HuH-7 (cell line): Measurements from ENCODE around the gene NOS3.
A peak's percentile ranks its signal among the peaks of the same experiment; 100 is the strongest.
"Not testable (repeated sequence)": the region's sequence is repeated elsewhere in the genome, so short reads cannot be mapped to it uniquely, and the experiment has no call there.

ENCODE experiments used
- DNase-seq: peaks from one replicate; pipeline ENCODE4 v3.0.0; 2011; ENCODE audit warnings: low spot score

Gene NOS3

DNA sequence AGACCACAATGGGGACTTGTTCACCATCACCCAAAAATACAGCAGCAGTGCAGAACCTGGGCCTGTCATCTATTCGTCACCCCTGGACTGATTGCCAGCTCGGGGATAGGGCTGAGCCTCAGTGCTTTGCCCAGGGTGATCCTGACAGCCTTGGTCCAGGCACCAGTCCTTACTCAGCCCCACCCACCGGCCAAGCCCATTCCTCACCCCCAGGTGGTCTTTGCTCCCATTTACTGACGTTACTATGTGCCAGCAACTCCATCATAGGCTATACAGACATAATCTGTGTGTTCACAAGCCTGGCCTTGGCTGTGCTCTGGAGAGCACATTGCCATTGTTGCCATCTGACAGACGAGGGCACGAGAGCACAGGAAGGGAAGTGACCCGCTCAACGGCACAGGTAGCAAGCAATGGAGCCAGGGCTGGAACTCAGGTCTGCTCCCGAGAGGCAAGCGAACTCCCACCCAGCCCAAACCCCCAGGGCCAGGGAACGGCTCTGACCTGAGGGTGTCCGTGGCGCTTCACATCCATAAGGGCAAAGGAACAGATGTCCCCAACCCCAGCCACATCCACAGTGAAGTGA lies 26.6 kb downstream of the NOS3 start:
- DNase-seq = no peak

DNA sequence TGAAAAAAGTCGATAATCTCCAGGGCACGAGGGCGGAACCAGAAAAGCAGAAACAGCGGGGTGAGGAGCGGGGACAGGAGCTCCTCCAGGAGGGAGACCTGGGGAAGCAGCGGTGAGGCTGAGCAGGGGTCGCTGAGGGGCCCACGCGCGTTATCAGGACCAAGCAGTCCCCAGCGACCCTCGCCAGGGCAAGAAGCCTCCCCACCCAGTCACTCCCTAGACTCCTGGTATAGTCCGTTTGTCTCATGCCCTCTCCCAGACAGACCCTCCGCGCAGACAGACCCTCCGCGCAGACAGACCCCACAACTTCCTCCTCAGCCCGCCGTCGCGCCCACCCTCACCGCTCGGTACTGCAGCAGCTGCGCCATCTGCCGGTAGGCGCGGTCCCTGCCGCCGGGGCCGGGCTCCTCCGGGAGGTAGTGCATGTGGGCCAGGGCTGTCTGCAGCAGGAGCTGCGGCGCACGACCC lies 27.2 kb downstream of the NOS3 start:
- peak; percentile 93 for DNase-seq

DNA sequence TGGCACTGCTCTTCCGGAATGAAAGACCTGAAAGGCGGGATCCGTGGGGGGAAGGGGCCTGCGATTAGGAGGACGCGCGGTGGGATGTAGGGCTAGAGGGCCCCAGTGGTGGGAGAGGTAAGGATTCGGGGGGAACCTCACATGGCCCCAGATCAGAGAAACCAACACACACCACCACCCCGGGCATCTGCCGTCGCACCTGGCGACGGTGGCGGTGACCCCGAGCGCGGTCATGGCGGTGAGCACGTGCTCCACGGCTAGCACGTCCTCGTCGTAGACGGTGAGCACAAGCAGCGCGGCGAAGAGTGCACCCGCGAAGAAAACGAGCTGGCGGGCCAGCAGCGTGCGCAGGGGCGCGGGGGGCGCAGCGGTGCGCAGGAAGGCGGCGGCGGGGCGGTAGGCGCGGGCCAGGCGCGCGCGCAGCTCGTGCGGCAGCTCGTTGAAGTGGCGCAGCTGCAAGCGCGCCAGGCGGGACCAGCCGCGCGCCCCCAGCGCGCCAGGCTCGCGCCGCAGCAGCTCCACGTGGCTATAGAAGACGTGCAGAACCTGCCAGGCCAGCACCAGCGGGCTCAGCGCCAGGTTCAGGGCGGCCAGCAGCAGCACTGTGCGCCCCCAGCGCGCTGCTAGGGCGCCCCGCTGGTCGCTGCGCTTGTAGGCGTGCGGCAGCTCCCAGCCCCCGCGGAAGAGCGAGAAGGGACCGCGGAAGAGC lies 27.8 kb downstream of the NOS3 start:
- DNase-seq = no peak

DNA sequence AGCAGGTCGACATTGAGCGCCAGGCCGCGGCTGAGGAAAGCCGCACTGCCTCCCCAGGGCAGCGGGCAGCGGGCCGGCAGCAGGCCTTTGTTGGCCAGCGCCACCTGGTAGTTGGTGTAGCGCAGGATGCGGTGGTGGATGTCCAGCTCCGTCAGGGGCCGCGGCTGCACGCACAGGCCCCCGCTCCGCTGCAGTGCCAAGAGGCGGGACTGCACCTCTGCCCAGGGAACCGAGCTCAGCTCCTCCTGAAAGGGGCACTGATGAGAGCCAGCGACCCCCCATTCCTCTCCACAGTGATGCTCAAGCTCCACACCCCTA lies 28.3 kb downstream of the NOS3 start:
- no peak for DNase-seq

DNA sequence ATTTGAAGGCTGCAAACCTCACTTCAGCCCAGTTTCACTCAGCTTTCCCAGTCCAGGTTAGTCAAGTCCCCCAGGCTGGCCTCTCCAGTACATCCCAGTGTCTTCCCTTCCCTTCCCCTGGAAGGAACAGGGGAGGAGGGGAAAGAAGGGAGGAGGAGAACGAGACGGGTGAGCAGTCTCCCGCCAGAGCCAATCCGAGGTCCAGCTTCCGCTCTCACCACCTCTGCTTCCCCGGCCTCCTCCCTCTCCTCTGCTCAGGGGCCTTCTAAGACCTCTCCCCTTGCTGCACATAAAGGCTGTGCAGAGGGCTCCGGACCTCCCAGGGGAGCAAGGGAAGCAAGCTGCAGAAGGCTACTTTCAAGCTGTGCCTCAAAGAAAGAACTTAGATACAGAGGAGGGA lies 29.4 kb downstream of the NOS3 start:
- no peak for DNase-seq

DNA sequence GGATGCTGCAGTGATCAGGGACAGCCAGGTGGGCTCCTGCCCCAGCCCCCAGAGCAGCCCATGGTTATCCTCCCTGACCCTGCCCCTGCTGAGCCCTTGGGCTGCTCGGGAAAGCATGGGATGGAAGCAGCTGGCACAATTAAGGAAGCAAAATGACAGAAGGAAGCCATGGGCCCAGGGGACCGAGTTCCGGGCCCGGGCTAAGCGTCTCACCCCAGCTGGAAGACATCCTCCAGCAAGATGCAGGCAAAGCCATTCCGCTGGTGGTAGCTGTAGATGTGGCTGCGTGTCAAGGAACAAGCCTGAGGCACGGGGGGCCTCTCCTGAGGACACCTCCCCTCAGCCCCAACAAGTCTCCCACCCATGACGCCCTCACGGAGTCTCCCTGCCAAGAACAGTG lies 32.4 kb downstream of the NOS3 start:
- DNase-seq = no peak

DNA sequence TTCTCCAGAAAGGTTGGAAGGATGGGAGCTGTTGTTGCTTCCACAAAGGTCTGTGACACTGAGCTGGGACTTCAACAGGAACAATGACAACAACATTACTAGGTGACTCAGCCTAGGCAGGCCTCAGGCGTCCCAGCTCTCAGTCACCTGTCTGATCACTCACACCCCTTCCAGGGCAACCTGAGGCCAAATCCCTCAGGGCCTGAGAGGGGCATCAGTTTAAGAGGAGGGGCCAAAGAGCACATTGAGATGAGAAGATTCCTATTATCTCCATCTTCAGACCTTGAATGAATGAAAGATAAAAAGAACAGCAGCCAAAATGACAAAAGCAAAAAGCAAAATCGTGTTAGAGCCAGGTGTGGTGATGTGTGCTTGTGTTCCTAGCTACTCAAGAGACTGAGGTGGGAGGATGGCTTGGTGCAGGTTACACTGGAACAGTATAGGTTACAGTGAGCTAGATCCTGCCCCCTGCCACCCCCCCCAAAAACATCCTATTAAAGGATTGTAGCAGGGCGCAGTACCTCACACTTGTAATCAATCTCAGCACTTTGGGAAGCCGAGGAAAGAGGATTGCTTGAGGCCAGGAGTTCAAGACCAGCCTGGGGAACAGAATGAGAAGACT lies 33.7 kb downstream of the NOS3 start, which contains the start of gene ATG9B:
Gene ATG9B (minus strand): TSS at position 60 of the 622 bp plus-strand sequence. CDS start 71 bp downstream, outside the sequence.
- DNase-seq = no peak

DNA sequence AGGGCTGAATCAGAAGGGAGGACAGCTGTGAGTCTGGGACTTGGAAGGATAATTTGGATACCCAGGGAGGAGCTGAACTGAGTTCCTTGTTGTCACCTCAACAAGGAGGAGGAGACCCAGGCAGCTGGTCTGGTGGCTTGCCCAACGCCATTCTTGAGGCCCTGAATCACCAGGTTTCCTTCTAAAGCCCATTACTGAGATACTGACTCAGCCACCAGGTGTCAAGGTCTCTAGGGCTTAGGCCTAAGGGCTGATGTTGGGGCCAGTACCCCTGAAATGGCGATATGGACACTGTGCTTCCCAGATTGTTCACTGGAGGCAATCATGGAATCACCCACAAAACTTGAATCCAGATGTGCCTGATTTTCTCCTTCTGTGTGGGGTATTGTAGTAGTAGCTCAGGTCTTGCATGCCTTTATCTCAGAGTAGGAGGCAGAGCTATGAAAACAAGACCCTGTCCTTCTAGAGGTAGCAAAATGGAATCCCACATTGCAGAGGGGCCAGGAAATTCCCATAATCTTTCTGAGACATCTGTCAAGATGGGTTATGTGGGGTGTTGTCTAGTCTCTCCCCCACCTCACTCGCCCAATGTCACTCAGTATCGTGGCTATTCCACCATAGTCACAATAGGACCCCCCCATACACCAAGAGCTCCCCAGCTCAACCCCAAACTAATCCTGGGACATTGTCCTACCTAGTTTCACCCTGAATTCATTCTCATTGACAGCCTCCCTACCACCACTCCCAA lies 35.3 kb downstream of the NOS3 start:
- no peak for DNase-seq

DNA sequence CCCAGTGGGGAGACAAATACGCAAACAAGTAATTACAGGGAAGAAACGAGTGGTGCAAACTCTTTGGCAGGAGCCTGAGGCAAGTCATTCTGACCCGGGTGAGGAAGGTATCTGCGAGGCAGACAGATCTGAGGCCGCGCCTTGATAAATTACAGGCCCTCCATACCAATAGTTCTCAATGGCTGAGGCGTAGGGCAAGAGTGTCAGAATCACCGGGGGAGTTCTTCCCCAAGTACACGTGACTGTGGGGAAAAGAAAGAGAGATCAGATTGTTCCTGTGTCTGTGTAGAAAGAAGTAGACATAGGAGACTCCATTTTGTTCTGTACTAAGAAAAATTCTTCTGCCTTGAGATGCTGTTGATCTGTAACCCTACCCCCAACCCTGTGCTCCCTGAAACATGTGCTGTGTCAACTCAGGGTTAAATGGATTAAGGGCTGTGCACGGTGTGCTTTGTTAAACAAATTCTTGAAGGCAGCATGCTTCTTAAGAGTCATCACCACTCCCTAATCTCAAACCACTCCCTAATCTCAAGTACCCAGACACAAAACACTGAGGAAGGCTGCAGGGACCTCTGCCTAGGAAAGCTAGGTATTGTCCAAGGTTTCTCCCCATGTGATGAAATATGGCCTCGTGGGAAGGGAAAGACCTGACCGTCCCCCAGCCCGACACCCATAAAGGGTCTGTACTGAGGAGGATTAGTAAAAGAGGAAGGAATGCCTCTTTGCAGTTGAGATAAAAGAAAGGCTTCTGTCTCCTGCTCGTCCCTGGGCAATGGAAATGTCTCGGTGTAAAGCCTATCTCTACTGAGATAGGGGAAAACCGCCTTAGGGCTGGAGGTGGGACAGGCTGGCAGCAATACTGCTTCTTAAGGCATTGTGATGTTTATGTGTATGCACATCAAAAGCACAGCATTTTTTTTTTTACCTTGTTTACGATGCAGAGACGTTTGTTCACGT lies 36.2 kb downstream of the NOS3 start:
- not testable (repeated sequence) for DNase-seq

DNA sequence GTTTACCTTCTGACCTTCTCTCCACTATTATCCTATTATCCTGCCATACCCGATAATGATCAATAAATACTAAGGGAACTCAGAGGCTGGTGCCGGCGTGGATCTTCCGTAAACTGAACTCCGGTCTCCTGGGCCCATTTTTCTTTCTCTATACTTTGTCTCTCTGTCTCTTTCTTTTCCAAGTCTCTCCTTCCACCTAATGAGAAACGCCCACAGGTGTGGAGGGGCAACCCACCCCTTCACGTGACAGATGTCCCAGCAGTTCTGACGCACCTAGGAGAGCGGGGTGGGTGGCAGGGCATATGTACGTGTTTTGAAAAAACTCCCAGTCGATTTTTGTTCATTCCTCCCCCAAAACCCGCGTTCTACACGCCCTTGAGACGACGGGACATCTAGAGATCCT lies 36.9 kb downstream of the NOS3 start:
- not testable (repeated sequence) for DNase-seq

DNA sequence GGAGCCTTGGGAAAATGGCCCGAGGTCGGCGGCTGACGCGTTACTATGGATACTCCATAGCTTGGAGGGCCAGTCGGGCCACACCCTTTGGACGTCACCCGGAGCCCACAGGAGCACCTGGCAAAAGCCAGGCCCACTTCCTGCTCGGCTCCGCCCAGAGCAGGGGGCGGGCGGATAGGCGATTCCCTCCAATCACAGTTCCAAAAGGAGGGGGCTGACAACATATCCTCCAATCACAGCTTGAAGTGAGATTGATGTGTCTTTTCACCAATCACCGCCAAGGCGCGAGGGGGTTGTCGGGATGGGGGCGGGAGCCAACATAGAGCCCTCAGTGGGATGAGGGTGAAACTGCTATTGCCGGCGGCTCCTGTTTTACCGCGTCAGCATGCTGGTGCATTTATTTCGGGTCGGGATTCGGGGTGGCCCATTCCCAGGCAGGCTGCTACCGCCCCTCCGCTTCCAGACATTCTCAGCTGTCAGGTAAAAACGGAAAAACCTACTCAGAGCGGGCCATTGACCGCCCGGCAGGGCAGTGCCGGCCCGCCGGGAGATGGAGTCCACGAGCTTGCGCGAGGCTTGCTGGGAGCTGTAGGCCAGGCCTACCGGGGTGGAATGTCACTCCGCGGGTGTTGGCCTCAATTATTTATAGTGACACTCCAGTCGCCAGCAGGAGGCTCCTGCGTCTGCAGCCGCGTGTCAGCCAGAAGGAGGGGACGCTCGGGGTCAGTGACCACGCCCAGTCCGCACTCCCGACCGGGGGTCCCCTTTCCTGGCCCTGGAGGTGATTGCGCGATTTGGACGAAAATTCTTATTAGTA lies 37.5 kb downstream of the NOS3 start, which contains the start of gene ABCB8:
Gene ABCB8 (plus strand): TSS at position 320 of the 817 bp plus-strand sequence. CDS start 66 bp downstream, at position 386.
- peak; percentile 100 for DNase-seq

DNA sequence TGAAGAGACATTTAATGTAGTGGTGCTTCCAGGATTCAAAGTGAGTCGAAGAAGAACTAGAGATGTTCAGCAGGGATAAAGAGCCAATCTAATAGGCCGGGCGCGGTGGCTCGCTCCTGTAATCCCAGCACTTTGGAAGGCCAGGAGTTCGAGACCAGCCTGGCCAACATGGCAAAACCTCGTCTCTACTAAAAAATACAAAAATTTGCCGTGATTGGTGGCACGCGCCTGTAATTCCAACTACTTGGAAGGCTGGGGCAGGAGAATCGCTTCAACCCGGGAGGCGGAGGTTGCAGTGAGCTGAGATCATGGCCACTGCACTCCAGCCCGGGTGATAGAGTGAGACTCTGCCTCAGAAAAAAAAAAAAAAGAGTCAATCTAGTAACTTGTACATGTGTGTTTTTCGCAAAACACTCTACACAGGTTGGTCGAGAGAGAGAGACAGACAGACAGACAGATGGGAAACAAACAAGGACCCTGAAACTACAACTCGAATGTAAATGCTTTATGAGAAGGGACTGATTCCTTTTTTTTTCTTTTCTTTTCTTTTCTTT lies 38.2 kb downstream of the NOS3 start:
- no peak for DNase-seq

DNA sequence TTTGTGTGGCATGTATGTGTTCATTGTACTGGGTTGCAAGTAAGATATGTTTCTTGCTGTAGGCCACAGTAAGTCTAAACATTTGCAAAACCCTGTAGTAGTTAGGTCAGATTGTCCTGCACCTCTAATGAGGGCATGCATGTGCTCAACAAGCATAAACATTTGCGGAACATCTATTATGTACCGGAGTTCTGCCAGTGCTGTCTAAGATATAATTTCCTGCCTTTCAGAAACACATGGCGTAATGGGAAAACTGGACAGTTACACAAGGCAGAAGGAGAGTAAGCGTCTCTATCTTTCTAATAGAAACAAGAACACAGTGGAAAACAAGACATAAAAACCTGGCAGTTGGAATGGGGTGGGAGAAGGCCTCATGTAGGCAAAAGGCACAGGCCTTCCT lies 40.2 kb downstream of the NOS3 start:
- DNase-seq = no peak

DNA sequence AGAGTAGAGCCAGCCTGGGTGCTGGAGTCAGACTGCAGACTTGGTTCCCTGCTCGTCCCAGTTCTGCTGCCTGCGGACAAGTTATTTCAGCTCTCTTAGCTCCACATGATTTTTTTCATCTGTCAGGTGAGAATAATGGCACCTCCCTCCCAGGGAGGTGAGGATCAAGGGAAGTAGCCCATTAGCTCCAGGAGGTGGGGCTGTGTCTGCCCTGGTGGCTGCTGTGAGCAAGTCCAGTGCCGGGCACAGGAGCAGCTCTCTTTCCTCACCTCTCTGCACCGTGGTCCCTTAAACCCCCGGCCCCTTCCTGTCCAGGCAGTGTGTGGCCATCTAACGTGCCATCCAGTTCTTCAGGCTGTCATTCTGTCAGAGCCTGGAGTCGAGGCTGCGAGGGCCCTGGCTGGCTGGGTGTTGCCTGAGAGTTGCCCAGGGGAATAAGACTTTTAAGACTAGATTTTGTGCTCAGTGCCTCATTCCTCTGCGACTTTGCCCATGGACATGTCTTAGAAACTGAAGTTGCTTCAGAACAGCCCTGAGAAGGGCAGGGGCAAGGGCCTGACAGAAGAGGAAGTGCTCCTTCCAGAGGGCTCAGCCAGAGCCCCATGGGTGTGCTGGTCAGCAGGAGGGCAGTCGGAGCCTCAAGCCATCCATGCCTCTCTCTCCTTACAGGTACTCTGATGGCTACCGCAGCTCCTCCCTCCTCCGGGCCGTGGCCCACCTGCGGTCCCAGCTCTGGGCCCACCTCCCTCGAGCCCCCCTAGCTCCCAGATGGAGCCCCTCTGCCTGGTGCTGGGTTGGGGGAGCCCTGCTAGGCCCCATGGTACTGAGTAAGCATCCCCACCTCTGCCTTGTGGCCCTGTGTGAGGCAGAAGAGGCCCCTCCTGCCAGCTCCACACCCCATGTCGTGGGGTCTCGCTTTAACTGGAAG lies 42.4 kb downstream of the NOS3 start:
- no peak for DNase-seq

DNA sequence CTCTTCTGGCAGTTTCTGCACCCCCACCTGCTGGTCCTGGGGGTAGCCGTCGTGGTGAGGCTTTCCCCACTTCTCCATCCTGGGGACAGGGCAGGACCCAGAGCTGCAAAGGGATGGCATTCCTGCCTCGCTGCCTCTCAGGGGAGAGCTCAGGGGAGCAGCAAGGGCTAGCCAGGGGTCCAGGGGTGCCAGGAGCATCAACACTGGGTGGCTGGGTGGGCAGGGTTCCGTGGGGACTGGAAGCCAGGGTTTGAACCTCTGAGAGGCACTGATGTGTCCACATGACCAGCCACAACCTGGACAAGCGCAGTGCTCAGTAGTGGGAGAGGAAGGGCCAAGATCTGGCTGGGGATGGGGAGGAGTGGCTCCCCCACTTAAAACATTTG lies 43.0 kb downstream of the NOS3 start:
- no peak for DNase-seq

DNA sequence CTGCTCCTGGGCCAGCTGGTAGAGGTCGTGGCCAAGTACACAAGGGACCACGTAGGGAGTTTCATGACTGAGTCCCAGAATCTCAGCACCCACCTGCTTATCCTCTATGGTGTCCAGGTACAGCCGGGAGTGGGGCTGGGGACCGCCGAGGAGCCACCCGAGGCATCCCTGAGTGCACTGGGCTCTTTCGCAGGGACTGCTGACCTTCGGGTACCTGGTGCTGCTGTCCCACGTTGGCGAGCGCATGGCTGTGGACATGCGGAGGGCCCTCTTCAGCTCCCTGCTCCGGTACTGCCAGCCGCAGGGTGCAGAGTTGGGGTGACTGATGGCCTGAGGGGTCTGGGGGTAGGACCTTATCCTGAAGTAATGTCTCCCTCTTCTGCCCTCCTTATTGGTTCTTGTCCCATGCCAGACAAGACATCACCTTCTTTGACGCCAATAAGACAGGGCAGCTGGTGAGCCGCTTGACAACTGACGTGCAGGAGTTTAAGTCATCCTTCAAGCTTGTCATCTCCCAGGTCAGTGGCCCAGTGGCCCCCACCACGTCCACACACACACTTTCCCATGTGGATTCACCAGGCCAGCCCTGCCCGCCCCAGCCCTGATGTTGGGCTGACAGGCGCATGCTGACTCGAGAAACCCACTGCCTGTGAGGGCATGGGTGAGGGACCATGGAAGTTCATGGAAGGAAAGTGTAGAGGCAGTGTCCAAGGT lies 43.7 kb downstream of the NOS3 start:
- DNase-seq = no peak

DNA sequence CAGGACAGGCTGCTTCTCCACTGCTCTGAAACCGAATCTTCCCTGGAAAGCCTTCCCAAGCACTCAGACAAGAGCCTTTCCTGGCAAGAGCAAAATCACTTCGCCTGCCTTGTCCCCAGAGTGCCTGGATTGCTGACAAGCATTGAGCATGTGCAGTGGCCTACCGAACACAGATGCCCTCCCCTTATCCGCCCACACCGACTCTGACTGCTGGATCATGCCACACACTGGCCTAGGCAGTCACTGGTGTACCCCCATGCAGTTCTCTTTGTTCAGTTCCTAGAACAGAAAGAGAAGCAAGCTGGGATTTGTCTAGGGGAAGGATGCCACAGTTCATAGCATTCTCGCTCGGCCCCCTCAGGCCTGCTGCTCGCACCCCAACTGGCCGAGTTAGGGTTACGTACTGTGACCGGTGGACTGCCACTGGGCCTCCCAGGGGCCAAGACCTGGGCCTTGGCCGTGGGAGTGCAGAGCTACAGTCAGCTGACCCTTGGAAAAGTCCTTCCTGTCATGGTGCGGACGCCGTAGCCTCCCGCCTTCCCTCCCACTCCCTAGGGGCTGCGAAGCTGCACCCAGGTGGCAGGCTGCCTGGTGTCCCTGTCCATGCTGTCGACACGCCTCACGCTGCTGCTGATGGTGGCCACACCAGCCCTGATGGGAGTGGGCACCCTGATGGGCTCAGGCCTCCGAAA lies 44.4 kb downstream of the NOS3 start:
- no peak for DNase-seq

DNA sequence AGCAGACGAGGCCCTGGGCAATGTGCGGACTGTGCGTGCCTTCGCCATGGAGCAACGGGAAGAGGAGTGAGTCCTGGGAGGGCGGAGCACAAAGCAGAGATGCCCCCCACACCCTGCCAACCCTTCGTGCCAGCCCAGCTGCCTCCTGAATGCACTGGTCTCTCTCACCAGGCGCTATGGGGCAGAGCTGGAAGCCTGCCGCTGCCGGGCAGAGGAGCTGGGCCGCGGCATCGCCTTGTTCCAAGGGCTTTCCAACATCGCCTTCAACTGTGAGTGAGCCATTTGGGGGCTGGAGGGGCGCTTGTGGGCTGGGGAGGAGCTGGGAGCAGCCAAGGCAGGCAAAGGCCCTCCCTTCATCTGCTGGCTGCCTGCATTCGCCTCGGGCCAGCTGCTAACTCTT lies 45.1 kb downstream of the NOS3 start:
- no peak for DNase-seq
